Fibroblast of lung (primary cell): ENCODE data around the gene COL26A1.

ENCODE experiments used
- EZH2 ChIP-seq: IDR thresholded peaks from 2 replicates; pipeline ENCODE4 v1.5.1; 2012; ENCODE audit warnings: low read length, control low read depth, mild to moderate bottlenecking; ENCODE audit errors: missing control alignments
- TF ChIP-seq, protein P1 (sequence below), 2 donors: IDR thresholded peaks in 1 of 2; conservative IDR thresholded peaks in 1 of 2; 1 replicate in 1 of 2; 2 replicates in 1 of 2; pipeline ENCODE4 v1.5.1; 2011 to 2012; ENCODE audit warnings: low read length in 2 of 2, control low read depth in 1 of 2, inconsistent platforms in 1 of 2, low read depth in 1 of 2, mild to moderate bottlenecking in 1 of 2

GRCh38 chr7:101332026-101332425 is 30.6 kb upstream of the COL26A1 start:
- TF ChIP-seq, protein P1, sequence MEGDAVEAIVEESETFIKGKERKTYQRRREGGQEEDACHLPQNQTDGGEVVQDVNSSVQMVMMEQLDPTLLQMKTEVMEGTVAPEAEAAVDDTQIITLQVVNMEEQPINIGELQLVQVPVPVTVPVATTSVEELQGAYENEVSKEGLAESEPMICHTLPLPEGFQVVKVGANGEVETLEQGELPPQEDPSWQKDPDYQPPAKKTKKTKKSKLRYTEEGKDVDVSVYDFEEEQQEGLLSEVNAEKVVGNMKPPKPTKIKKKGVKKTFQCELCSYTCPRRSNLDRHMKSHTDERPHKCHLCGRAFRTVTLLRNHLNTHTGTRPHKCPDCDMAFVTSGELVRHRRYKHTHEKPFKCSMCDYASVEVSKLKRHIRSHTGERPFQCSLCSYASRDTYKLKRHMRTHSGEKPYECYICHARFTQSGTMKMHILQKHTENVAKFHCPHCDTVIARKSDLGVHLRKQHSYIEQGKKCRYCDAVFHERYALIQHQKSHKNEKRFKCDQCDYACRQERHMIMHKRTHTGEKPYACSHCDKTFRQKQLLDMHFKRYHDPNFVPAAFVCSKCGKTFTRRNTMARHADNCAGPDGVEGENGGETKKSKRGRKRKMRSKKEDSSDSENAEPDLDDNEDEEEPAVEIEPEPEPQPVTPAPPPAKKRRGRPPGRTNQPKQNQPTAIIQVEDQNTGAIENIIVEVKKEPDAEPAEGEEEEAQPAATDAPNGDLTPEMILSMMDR (conservative IDR thresholded peaks at IDR 0.05 in 1 of 2, IDR thresholded peaks at IDR 0.05 in 1 of 2; ENCODE audit: low read depth in 1 of 2, low read length in 2 of 2), result no peak
- no peak for TF ChIP-seq EZH2
